HepG2 (cell line): ENCODE data around the gene IQCH. TPM values are rescaled to one million over a fixed set of nuclear protein-coding genes. Genes with fewer than 3 reads are reported as not detected.

Experiments
- ATF1 ChIP-seq: IDR thresholded peaks from 2 replicates; pipeline ENCODE4 v1.6.1; 2016; ENCODE audit warnings: mild to moderate bottlenecking, control low read depth
- E2F2 ChIP-seq: sonication (generic); formaldehyde crosslinking; IDR thresholded peaks from 2 replicates; pipeline ENCODE4 v1.4.0; 2020; ENCODE audit warnings: missing genetic modification reagents, borderline replicate concordance
- EED ChIP-seq: sonication (generic); formaldehyde crosslinking; IDR thresholded peaks from 2 replicates; pipeline ENCODE4 v1.5.0; 2020; ENCODE audit warnings: mild to moderate bottlenecking, missing genetic modification reagents
- FOSL2 ChIP-seq: sonication (generic); formaldehyde crosslinking; IDR thresholded peaks from 2 replicates; pipeline ENCODE4 v1.4.0; 2020; ENCODE audit warnings: missing genetic modification reagents
- FOXO1 ChIP-seq: sonication (generic); formaldehyde crosslinking; IDR thresholded peaks from 2 replicates; pipeline ENCODE4 v1.4.0; 2020; ENCODE audit warnings: missing genetic modification reagents
- FOXO4 ChIP-seq: sonication (generic); formaldehyde crosslinking; conservative IDR thresholded peaks from 2 replicates; pipeline ENCODE4 v1.8.1; 2023; ENCODE audit warnings: missing genetic modification reagents
- GPBP1L1 ChIP-seq: sonication (generic); formaldehyde crosslinking; IDR thresholded peaks from 2 replicates; pipeline ENCODE4 v1.5.0; 2020; ENCODE audit warnings: mild to moderate bottlenecking, missing genetic modification reagents
- IKZF5 ChIP-seq: IDR thresholded peaks from 2 replicates; pipeline ENCODE4 v1.6.1; 2018; ENCODE audit warnings: missing genetic modification reagents, mild to moderate bottlenecking, missing compliant biosample characterization
- IRF1 ChIP-seq: sonication (generic); formaldehyde crosslinking; IDR thresholded peaks from 2 replicates; pipeline ENCODE4 v1.4.0; 2020; ENCODE audit warnings: low read depth, mild to moderate bottlenecking, missing genetic modification reagents
- KLF13 ChIP-seq: sonication (generic); formaldehyde crosslinking; IDR thresholded peaks from 2 replicates; pipeline ENCODE4 v1.4.0; 2020; ENCODE audit warnings: mild to moderate bottlenecking, missing genetic modification reagents
- MBD4 ChIP-seq: IDR thresholded peaks from 2 replicates; pipeline ENCODE4 v1.6.1; 2012; ENCODE audit warnings: low read length, inconsistent platforms, borderline replicate concordance
- NKX3-1 ChIP-seq: sonication (generic); formaldehyde crosslinking; IDR thresholded peaks from 2 replicates; pipeline ENCODE4 v1.5.0; 2020; ENCODE audit warnings: missing genetic modification reagents
- SPEN ChIP-seq: sonication (generic); formaldehyde crosslinking; IDR thresholded peaks from 2 replicates; pipeline ENCODE4 v1.5.1; 2020; ENCODE audit warnings: low read depth, mild to moderate bottlenecking, missing genetic modification reagents
- SRF ChIP-seq: IDR thresholded peaks from 2 replicates; pipeline ENCODE4 v1.6.1; 2011; ENCODE audit warnings: mild to moderate bottlenecking, low read depth, low read length, moderate library complexity
- TIGD3 ChIP-seq: sonication (generic); formaldehyde crosslinking; IDR thresholded peaks from 2 replicates; pipeline ENCODE4 v1.5.1; 2020; ENCODE audit warnings: mild to moderate bottlenecking, missing genetic modification reagents, borderline replicate concordance
- TOPORS ChIP-seq: sonication (generic); formaldehyde crosslinking; IDR thresholded peaks from 2 replicates; pipeline ENCODE4 v1.8.0; 2023; ENCODE audit warnings: mild to moderate bottlenecking, missing genetic modification reagents
- ZBTB7A ChIP-seq: sonication (generic); formaldehyde crosslinking; IDR thresholded peaks from 2 replicates; pipeline ENCODE4 v1.8.0; 2022; ENCODE audit warnings: mild to moderate bottlenecking, missing genetic modification reagents
- ZFP90 ChIP-seq: sonication (generic); formaldehyde crosslinking; IDR thresholded peaks from 2 replicates; pipeline ENCODE4 v1.8.0; 2022; ENCODE audit warnings: missing genetic modification reagents, mild to moderate bottlenecking, inconsistent platforms, borderline replicate concordance
- ZNF260 ChIP-seq: sonication (generic); formaldehyde crosslinking; IDR thresholded peaks from 2 replicates; pipeline ENCODE4 v1.4.0; 2020; ENCODE audit warnings: missing genetic modification reagents, low read depth, mild to moderate bottlenecking, borderline replicate concordance
- ZNF639 ChIP-seq: conservative IDR thresholded peaks from 2 replicates; pipeline ENCODE4 v1.6.1; 2018; ENCODE audit warnings: missing genetic modification reagents
- polyA plus RNA-seq, 8 experiments: library from polyadenylated mRNA; depleted of rRNA in 3 of 8; stranded (reverse) in 7 of 8; unstranded in 1 of 8; fragments of >200 nt; fragmentation: Illumina TruSeq in 4 of 8; extraction: Trizol in 4 of 8; gene quantifications; 2 replicates each; pipeline versions ENCODE4 v1.2.1 to v1.2.3, GENCODE V29; 2011 to 2016; ENCODE audit warnings: low read depth in 4 of 8, missing spikeins in 1 of 8, mixed read lengths in 1 of 8; ENCODE audit not compliant: insufficient read depth in 1 of 8
- total RNA-seq, 5 experiments: library from RNA; depleted of rRNA; stranded (reverse); fragments of >200 nt; fragmentation: Illumina TruSeq; extraction: Trizol; gene quantifications; 2 replicates each; pipeline ENCODE4 v1.2.3, GENCODE V29; 2016; ENCODE audit warnings: low read depth in 1 of 5

IQCH gene
- total and polyA plus RNA-seq, 2 of the 13 experiments (the other 11 are each of a cell fraction or from before 2014, with no cell fraction given) = 0.16 to 0.55 TPM

GRCh38 chr15:67254238-67255175, at the start of gene IQCH, which contains the start of gene AAGAB (continued):
- TF ChIP-seq IKZF5 (peak; percentile 98), SPEN (CRISPR knock-in tag) (peak; percentile 89), IRF1 (CRISPR knock-in tag) (no peak), MBD4 (no peak), KLF13 (CRISPR knock-in tag) (peak; percentile 73; the same call in 1 of the 2 replicates), ZNF639 (0 out of 2 replicates have a peak, but pooled peaks have one; percentile 42), TIGD3 (CRISPR knock-in tag) (no peak), FOSL2 (CRISPR knock-in tag) (peak; percentile 64), FOXO4 (CRISPR knock-in tag) (no peak), ATF1 (no peak), EED (CRISPR knock-in tag) (peak; percentile 39; the same call in 1 of the 2 replicates), ZNF260 (CRISPR knock-in tag) (no peak; the same call in 1 of the 2 replicates), ZFP90 (CRISPR knock-in tag) (peak; percentile 89; the same call in 1 of the 2 replicates), FOXO1 (CRISPR knock-in tag) (no peak; the same call in 1 of the 2 replicates), GPBP1L1 (CRISPR knock-in tag) (no peak), ZBTB7A (no peak), NKX3-1 (CRISPR knock-in tag) (no peak), TOPORS (CRISPR knock-in tag) (no peak), E2F2 (CRISPR knock-in tag) (peak; percentile 72; the same call in 1 of the 2 replicates), SRF (no peak)
